ENCODE data around the gene PEX5.

DNA sequence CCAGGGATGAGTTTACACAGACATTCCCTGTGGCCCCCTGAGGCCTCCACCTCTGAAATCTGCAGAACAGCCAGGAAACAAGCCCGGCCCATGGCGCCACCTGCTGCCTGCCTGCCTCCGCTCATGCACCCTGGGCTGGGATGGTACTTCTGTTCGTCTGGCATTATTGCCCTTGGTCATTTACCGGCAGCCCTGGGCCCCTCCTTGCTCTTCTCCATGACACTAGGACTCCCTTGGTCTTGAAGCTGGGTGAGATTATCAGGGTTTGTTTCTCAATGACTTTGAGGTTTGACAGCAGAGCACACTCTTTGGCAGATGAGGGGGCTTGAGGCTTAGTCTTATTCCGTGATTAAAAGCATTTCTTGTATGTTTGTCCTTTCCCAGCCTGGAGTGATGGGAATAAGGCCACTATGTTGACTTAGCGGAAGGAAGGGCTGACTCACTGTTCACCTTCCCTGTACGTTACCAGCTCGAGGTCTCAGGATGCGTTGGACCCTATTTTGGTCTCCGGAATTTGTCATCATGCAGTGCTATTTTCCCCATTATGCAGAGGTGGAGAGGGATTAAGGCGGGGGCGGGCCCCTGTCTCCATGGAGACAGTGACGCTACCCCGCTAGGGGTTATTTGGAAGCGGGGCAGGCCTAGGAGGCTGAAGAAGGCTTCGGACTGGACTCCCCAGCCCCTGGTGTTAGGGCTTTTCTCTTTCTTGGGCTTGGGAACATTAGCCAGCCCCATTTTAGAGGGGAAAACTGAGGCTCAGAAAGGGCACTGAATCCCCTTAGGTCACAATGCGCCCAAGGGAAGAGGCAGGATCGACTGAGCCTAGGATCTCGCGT is 706 bp upstream of the PEX5 start:
- TF ChIP-seq, protein P1, sequence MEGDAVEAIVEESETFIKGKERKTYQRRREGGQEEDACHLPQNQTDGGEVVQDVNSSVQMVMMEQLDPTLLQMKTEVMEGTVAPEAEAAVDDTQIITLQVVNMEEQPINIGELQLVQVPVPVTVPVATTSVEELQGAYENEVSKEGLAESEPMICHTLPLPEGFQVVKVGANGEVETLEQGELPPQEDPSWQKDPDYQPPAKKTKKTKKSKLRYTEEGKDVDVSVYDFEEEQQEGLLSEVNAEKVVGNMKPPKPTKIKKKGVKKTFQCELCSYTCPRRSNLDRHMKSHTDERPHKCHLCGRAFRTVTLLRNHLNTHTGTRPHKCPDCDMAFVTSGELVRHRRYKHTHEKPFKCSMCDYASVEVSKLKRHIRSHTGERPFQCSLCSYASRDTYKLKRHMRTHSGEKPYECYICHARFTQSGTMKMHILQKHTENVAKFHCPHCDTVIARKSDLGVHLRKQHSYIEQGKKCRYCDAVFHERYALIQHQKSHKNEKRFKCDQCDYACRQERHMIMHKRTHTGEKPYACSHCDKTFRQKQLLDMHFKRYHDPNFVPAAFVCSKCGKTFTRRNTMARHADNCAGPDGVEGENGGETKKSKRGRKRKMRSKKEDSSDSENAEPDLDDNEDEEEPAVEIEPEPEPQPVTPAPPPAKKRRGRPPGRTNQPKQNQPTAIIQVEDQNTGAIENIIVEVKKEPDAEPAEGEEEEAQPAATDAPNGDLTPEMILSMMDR (IDR thresholded peaks at IDR 0.05): peak in 2 of 3 donors; percentile 32 to 50
- TF ChIP-seq POLR2A (IDR thresholded peaks at IDR 0.05): no peak
- TF ChIP-seq POLR2AphosphoS5 (IDR thresholded peaks at IDR 0.05): no peak

Measured in breast epithelium (tissue), 3 donors.